ENCODE data around the gene PDZK1IP1. TPM values are rescaled to one million over a fixed set of nuclear protein-coding genes. Genes with fewer than 3 reads are reported as not detected.

Gene PDZK1IP1
- total and polyA plus RNA-seq, 12 donors = 0.17 to 16.9 (median 3.8) TPM

- peaks cover 7% of the 10 kb centered on the region for H3K27me3 ChIP-seq
- H3K36me3 ChIP-seq (replicated peaks in 1 of 2) = no peaks in the 10 kb centered on the region
- peaks cover 5 to 11% of the 10 kb centered on the region in 2 donors for H3K4me1 ChIP-seq (replicated peaks in 1 of 2)
- intact Hi-C loops (cut with DNase I) = no loop called here
- H3K4me3 ChIP-seq = no peak overlapping the region
- TF ChIP-seq POLR2A (IDR thresholded peaks at IDR 0.05) (no peak), CTCF (IDR thresholded peaks at IDR 0.05) (peak; percentile 91 to 98 (median 94))
- peak in 6 of 7 donors; percentile 43 to 74 (median 60) for DNase-seq
- WGBS, 4 donors = 12 to 16% (median 14%) methylated on average over 11 of the region's 11 CpGs
- no peaks in the 10 kb centered on the region for H3K9me3 ChIP-seq (replicated peaks in 1 of 3)
- H3K27ac ChIP-seq = no peak overlapping the region
These were observed 14.5 kb downstream of the PDZK1IP1 start for GRCh38 chr1:47175227-47175934.

- intact Hi-C loops (cut with DNase I) = no loop called here
- no peaks in the 10 kb centered on the region for H3K9me3 ChIP-seq (replicated peaks in 1 of 3)
- no peak overlapping the region for H3K27ac ChIP-seq
- TF ChIP-seq CTCF (IDR thresholded peaks at IDR 0.05) = no peak
- TF ChIP-seq POLR2A (IDR thresholded peaks at IDR 0.05) = no peak
- no peak for DNase-seq
- no peaks in the 10 kb centered on the region for H3K36me3 ChIP-seq (replicated peaks in 1 of 2)
- no peak overlapping the region for H3K4me3 ChIP-seq
- peaks cover 4 to 5% of the 10 kb centered on the region in 2 donors for H3K4me1 ChIP-seq (replicated peaks in 1 of 2)
- peaks cover 7% of the 10 kb centered on the region for H3K27me3 ChIP-seq
These were observed 15.2 kb downstream of the PDZK1IP1 start for GRCh38 chr1:47174656-47175020.

GRCh38 chr1:47172782-47173181 lies 17.1 kb downstream of the PDZK1IP1 start:
- DNase-seq = no peak
- no peak overlapping the region for H3K4me3 ChIP-seq
- H3K27me3 ChIP-seq = peaks cover 7% of the 10 kb centered on the region
- 69 to 88% (median 76%) methylated on average over 4 to 5 of the region's 5 CpGs for WGBS, 4 donors
- TF ChIP-seq CTCF (IDR thresholded peaks at IDR 0.05) (no peak), POLR2A (IDR thresholded peaks at IDR 0.05) (no peak)
- intact Hi-C loops (cut with DNase I) = no loop called here
- no peaks in the 10 kb centered on the region for H3K9me3 ChIP-seq (replicated peaks in 1 of 3)
- no peaks in the 10 kb centered on the region for H3K4me1 ChIP-seq (replicated peaks in 1 of 2)
- no peaks in the 10 kb centered on the region for H3K36me3 ChIP-seq (replicated peaks in 1 of 2)
- H3K27ac ChIP-seq = no peak overlapping the region

GRCh38 chr1:47164552-47164951 lies 25.3 kb downstream of the PDZK1IP1 start:
- H3K27ac ChIP-seq = no peak overlapping the region
- no peaks in the 10 kb centered on the region for H3K36me3 ChIP-seq (replicated peaks in 1 of 2)
- TF ChIP-seq POLR2A (IDR thresholded peaks at IDR 0.05) = no peak
- no peak for TF ChIP-seq CTCF (IDR thresholded peaks at IDR 0.05)
- no peak overlapping the region for H3K4me3 ChIP-seq
- H3K27me3 ChIP-seq = no peaks in the 10 kb centered on the region
- no peaks in the 10 kb centered on the region for H3K4me1 ChIP-seq (replicated peaks in 1 of 2)
- H3K9me3 ChIP-seq (replicated peaks in 1 of 3) = no peaks in the 10 kb centered on the region
- DNase-seq = no peak
- intact Hi-C loops (cut with DNase I) = no loop called here

Measured in adrenal gland (tissue), 12 donors.